GM12891 (cell line): Measurements from ENCODE around the gene ARHGEF7.

Experiments
- PAX5 ChIP-seq: IDR thresholded peaks from 2 replicates; pipeline ENCODE4 v1.6.1; 2011; ENCODE audit warnings: low read length, moderate library complexity, mild to moderate bottlenecking; ENCODE audit not compliant: insufficient read depth, severe bottlenecking
- POLR2A ChIP-seq: IDR thresholded peaks from 2 replicates; pipeline ENCODE4 v1.6.1; 2011; ENCODE audit warnings: low read depth, low read length, control low read depth
- POLR2AphosphoS5 ChIP-seq: IDR thresholded peaks from 2 replicates; pipeline ENCODE4 v1.6.1; 2011; ENCODE audit warnings: low read depth, low read length, control low read depth
- POU2F2 ChIP-seq: IDR thresholded peaks from 2 replicates; pipeline ENCODE4 v1.6.1; 2011; ENCODE audit warnings: low read depth, mild to moderate bottlenecking, control low read depth, low read length, moderate library complexity
- SPI1 ChIP-seq: IDR thresholded peaks from 2 replicates; pipeline ENCODE4 v1.6.1; 2011; ENCODE audit warnings: low read depth, low read length, control low read depth
- TAF1 ChIP-seq: IDR thresholded peaks from 2 replicates; pipeline ENCODE4 v1.6.1; 2011; ENCODE audit warnings: low read depth, low read length, control low read depth

DNA sequence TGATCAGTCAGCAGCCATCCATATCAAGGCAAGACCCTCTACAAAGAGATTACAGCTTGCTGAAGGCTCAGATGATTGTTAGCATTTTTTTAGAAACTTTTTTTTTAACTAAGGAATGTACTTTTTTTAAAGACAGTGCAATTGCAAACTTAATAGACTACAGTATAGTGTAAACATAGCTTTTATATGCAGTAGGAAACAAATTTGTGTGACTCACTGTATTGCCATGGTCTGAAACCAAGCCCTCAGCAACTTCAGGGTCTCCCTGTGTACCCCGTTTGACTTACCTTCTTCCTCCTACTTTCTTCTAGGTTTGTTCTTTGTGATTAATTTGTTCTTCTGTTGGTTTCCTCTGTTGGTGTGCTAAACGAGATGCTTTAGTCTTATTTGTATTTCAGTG, 112.3 kb downstream of the ARHGEF7 start:
- TF ChIP-seq TAF1: no peak
- no peak for TF ChIP-seq POLR2AphosphoS5
- no peak for TF ChIP-seq POLR2A
- no peak for TF ChIP-seq POU2F2
- no peak for TF ChIP-seq SPI1
- no peak for TF ChIP-seq PAX5
